GM19324 (cell line): ENCODE results near the gene RNLS.

Source experiments
- ATAC-seq: cut with Tn5 transposase; IDR thresholded peaks from one replicate; pipeline ENCODE4 v1.9.1; 2021; ENCODE audit warnings: mild to moderate bottlenecking, moderate library complexity; ENCODE audit not compliant: unreplicated experiment, low FRiP score

The RNLS gene

GRCh38 chr10:88582806-88583583, at the start of gene RNLS:
Gene RNLS (minus strand): TSS chr10:88583318.
- peak; percentile 79 for ATAC-seq

- ATAC-seq = no peak
These were observed 41.7 kb upstream of the RNLS start for GRCh38 chr10:88624840-88625239.

GRCh38 chr10:88623835-88624234, 40.7 kb upstream of the RNLS start:
- ATAC-seq = no peak

GRCh38 chr10:88620441-88620840, 37.3 kb upstream of the RNLS start:
- no peak for ATAC-seq

- no peak for ATAC-seq
These were observed 35.4 kb upstream of the RNLS start for GRCh38 chr10:88618496-88618895.

- ATAC-seq = no peak
These were observed 34.7 kb upstream of the RNLS start for GRCh38 chr10:88617772-88618300.

- ATAC-seq = no peak
These were observed 33.3 kb upstream of the RNLS start for GRCh38 chr10:88616250-88616977.

GRCh38 chr10:88608780-88609179, 25.7 kb upstream of the RNLS start:
- no peak for ATAC-seq

- peak; percentile 53 for ATAC-seq
These were observed 25.1 kb upstream of the RNLS start for GRCh38 chr10:88608052-88608732.

GRCh38 chr10:88598055-88598454, 14.9 kb upstream of the RNLS start:
- peak; percentile 83 for ATAC-seq

- no peak for ATAC-seq
These were observed 11.4 kb upstream of the RNLS start for GRCh38 chr10:88594482-88594881.

GRCh38 chr10:88592906-88593305, 9.8 kb upstream of the RNLS start:
- no peak for ATAC-seq

GRCh38 chr10:88592381-88592780, 9.3 kb upstream of the RNLS start:
- no peak for ATAC-seq

GRCh38 chr10:88586462-88586861, 3.3 kb upstream of the RNLS start, which contains the start of gene LIPJ:
Gene LIPJ (plus strand): TSS chr10:88586762. CDS start chr10:88590688, 3,926 bp downstream.
- ATAC-seq = no peak

GRCh38 chr10:88583584-88583957, 453 bp upstream of the RNLS start:
- no peak for ATAC-seq

GRCh38 chr10:88582411-88582805, 710 bp downstream of the RNLS start:
- ATAC-seq = no peak

GRCh38 chr10:88565072-88565471, 18.0 kb downstream of the RNLS start:
- no peak for ATAC-seq

- no peak for ATAC-seq
These were observed 21.0 kb downstream of the RNLS start for GRCh38 chr10:88562152-88562551.

- ATAC-seq = no peak
These were observed 25.5 kb downstream of the RNLS start for GRCh38 chr10:88557658-88558057.

- no peak for ATAC-seq
These were observed 25.9 kb downstream of the RNLS start for GRCh38 chr10:88557256-88557655.
